ENCODE measurements around the gene SPRN.
"Not testable (repeated sequence)": the region's sequence is repeated elsewhere in the genome, so short reads cannot be mapped to it uniquely, and the experiment has no call there.

SPRN gene, protein sequence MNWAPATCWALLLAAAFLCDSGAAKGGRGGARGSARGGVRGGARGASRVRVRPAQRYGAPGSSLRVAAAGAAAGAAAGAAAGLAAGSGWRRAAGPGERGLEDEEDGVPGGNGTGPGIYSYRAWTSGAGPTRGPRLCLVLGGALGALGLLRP

DNA sequence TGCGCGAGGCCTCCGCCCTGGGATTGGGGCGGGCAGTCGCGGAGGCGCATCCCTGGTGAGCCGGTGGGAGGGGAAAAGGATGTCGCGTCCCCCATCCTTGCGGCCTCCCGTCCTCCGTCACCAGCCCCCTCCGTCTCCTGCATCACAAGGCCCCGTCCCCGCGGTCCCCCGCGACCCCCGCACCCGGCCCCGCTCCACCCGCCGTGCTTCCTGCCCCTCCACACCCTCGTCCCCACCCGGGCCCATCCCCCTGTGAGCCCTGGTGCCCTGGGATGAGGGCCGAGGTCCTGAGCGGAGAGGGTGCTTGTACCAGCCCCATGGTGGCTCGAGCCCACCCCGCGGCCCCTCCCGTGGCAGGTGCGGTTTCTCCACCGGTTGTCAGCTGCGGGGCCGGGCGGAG lies at the start of gene SPRN:
Gene SPRN, minus strand, starts transcription at position 25 of the 400 bp plus-strand sequence. CDS start 944 bp downstream, outside the sequence.
- DNase-seq (ENCODE audit: low read depth in 2 of 2), result not testable (repeated sequence)

DNA sequence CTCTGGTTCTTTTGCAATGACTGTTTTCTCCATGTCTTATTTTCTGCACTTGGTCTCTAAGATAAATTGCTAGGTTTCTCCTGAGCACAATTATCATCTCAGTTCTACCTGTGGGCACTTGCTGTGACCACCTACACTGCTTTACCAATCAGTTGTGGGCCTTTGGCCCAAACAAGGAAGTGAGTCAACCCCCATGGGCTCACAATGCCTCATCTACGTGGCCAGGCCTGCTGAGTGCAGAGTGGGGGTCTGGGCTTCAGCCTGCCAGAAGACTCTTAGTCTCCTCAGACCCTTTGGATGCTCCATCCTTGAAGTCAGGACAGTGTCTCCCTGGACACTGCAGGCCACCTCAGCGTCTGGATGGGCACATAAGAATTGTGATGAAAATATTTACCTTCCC lies 49.6 kb upstream of the SPRN start:
- DNase-seq (ENCODE audit: low read depth in 2 of 2), result no peak

DNA sequence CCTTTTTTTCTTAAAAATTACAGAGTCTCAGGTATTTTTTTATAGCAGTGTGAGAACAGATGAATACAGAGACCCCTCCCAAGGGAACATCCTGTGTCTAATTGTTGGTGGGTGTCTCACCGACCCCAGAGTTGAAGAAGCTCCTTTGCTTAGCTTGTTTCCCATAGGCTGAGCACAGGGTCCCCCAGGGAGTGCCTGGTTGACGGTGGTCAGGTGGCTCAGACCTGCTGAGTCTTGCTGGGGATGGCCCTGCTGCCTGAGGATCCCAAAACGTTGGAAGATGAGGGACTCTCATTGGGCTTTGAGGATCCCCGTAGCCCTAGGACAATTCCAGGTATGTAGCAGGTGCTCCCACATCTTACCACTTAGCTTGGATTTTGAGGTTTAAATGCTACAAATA lies 48.8 kb upstream of the SPRN start:
- DNase-seq (ENCODE audit: low read depth in 2 of 2), result no peak

DNA sequence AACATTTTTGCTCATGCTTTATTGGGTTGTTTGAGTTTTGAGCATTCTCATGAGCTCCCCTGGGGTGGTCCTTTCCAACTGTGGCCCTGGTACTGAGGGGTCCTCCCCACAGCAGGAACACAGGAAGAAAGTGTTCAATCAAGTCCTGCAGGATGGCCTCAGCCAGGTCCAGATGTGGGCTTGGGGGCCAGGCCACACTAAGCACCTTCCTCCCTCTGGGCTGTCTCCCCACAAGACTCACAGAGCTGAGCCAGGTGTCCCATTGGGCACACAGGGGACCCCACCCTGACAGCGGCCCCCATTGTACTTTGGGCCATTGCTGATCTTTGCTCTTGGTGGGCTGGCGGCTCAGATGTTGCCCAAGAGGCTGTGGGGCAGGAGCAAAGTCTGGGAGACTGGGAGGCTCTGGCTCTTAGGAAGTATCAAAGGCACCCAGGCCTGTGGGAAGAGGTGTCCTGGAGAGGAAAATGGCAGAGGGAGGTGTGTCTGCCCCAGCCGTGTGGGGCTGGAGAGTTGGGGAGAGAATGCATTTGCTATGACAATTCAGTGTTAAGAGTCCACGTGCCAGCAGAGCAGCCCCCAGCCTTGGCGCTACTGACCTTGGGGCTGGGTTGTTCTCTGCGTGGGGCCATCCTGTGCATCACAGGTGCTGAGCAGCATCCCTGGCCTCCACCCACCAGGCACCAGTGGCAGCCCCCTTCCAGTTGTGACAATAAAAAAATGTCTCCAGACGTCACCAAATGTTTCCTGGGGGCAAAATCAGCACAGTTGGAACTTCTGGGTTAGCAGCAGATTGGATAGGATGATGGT lies 47.1 kb upstream of the SPRN start:
- no peak for DNase-seq (ENCODE audit: low read depth in 2 of 2)

DNA sequence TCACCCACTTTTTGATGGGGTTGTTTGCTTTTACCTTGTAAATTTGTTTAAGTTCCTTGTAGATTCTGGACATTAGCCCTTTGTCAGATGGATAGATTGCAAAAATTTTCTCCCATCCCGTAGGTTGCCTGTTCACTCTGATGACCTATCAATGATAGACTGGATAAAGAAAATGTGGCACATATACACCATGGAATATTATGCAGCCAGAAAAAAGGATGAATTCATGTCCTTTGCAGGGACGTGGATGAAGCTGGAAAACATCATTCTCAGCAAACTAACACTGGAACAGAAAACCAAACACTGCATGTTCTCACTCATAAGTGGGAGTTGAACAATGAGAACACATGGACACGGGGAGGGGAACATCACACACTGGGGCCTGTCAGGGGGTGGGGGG lies 44.8 kb upstream of the SPRN start:
- DNase-seq (ENCODE audit: low read depth in 2 of 2), result not testable (repeated sequence)

DNA sequence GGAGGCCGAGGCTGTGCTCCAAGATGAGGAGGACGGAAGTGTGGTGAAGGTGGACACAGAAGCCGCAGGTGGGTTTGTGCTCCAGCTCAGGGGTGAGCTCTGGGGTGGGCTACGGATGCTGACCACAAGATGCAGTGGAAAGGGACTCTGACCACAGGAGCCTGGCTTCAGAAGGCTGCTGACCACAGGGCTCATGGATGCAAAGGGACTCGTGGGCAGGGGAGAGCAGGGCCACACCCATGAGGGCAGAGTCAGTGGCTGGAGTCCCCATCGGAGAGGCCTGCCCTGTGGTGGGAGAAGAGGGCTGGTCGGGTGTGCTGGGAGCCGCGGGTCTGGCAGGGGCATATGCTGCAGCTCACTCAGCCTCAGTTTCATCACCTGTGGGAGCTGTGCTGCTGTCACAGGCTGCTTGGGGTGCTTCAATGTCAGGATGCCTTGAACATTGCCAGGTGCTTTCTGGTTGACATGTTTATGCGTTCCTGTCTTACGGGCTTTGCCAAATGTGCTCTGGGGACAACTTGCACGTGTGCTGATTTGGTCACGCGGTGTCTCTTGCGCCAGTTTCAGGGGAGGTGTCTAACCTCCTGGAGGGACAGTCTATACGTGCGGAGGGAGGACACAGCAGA lies 43.0 kb upstream of the SPRN start:
- no peak for DNase-seq (ENCODE audit: low read depth in 2 of 2)

DNA sequence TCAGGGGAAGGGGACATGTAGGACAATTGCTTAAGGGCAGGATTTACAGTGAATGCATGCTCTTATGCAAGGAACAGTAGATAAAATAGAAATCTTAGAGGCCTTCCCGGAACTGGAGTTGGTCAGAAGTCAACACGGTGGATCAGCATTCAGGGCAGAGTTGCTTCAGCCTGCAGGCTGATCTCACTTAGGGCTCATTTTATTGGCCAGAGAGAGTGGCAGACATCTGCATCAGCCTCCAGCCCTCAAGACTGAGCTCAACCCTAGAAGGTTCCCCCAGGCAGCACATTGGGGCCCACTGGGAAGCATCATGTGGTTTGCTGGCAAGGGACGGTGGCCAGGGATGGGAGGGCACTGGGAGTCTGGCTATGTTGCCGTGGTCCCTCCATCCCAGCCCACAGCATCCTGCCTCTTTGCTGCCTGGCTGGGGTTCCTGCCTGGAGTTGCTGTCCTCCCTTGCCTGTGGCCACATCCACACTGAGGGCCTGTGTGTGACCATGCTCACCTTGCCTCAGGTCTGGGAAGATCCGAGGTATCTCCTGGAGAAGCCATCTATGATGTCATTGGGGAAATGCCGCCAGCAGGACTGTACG lies 42.4 kb upstream of the SPRN start:
- DNase-seq (ENCODE audit: low read depth in 2 of 2), result no peak

DNA sequence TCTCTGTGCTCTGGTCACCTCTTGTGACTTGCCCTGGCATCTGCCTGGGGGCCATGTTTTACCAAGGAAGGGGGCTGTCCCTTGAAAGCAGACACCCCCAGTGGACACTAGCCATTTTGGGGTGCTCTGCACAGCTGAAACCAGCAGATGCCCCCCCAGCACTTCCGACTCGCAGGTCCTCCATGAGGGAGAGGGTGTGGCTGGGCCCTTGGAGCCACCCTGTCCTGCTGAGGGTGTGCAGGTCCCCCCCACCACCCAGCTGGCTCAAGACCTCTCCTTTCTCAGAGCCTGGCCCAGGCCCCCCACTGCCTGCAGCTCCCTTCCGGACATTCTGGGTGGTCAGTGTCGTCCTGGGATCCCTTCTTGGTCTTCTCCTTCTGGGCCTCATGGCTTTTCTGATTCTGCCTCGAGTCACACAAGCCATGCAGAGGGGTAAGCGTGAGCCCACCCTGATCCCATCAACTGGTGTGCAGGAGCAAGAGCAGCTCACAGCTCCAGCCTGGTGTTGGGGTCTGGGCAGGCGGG lies 41.6 kb upstream of the SPRN start:
- DNase-seq (ENCODE audit: low read depth in 2 of 2), result no peak

DNA sequence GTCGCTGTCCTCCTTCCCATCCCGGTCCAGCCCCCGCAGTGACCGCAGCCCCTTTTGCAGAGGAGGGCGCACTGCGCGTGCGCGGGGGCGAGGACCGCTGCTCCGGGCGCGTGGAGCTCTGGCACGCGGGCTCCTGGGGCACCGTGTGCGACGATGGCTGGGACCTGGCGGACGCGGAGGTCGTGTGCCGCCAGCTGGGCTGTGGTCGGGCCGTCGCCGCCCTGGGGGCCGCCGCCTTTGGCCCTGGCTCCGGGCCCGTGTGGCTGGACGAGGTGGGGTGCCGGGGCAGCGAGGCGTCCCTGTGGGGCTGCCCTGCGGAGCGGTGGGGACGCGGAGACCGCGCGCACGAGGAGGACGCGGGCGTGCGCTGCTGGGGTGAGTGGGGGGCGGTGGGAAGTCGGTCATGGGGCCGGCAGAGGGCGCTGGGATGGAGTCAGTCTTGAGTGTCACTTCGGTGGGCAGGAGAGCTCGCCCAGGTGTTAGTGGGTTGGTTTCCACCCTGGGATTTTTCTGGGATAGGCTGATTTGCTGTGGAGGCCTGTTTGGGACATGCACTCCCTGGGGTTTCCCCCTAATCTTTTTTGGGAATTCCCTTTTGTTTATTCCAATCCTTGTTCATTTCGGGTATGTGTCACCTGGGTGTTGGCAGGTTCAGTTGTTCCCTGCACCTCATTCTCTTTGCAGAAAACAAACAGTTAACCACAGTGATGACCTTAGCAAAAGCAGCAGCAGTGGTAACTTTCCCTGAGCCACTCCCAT lies 40.9 kb upstream of the SPRN start:
- no peak for DNase-seq (ENCODE audit: low read depth in 2 of 2)

DNA sequence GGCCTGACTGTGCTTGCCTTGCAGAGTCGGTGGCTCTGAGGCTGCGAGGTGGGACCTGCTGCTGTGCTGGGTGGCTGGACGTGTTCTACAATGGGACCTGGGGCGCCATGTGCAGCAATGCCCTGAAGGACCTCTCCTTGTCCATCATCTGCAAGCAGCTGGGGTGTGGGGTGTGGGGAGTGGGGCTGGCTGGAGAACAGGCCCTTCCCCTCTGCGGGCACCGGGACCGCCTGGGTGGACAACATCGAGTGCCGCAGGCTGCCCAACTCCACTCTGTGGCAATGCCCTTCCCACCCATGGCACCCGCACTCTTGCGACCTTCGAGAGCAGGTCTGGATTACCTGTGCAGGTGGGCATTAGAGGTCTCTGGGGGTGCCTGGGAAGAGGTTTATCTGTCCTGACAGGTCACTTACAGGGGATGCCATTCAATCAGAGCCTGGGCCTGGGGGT lies 40.2 kb upstream of the SPRN start:
- no peak for DNase-seq (ENCODE audit: low read depth in 2 of 2)

DNA sequence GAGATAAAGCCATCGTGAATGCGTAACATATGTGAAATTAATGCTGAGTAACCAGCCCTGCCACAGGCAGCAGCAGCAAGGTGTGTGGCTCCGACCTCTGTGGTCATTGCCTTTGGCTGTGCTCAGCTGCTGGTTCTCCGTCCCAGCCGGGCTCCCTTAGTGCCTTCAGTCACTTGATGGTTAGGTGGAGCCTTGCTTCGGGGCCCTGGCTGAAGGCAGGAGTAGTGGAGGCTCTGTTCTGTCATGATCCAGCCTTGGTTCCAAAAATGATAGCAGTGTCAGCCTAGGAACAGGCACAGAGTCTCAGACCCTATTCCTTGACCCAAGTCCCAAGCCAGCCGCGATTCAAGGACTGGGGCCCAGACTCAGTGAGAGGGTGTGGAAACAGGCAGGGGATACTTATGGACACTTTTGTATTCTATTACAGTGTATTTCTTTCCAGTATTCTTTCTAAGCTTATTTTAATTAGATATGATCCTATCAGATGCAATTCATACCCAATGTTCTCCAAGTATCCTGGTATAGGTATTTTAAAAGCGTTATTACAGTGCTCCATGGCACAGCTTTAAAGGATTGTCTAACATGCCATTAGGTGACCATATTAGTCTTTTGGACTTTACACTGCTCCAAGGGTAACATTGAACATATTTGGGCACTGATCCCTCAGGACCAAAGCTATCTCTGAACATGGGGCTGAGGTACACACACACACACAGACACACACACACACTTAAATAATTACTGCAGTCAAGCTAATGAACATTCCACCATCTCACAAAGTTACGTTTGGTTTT lies 38.3 kb upstream of the SPRN start:
- DNase-seq (ENCODE audit: low read depth in 2 of 2), result no peak

DNA sequence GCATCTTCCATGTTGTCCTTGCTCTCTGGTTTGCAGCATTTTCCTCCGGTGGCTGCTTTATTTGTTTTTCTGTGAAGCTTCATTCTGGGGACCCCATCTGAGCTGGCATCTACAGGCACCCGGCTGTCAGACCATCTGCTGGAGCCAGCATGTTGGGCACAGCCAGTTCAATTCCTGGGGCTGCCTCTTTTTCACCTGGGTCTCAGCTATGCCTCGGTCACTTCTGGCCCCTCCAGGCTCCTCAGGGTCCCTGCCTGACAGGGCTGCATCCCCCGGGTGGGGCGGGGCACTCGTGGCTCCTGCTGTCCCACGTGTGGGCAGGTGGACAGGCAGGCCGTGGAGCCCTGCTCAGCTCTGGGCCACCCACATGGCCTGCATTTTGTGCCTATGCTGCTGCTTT lies 37.4 kb upstream of the SPRN start:
- DNase-seq (ENCODE audit: low read depth in 2 of 2), result no peak

DNA sequence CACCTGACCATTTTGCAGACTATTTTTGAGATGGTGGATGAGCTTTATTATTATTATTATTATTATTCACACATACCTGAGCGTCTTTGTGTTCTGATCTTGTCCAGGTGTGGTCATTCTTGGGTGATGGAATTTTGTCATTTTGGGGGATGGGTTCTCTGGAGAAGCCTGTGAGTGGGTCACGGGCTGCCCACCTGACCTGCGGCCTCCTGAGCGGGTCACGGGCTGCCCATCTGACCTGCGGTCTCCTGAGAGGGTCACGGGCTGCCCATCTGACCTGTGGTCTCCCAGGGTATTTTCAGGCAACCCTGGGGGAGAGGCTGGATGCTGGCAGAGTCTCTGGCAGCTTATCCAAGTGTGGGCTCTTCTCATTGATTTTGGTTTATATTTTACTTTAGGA lies 36.6 kb upstream of the SPRN start:
- DNase-seq (ENCODE audit: low read depth in 2 of 2), result no peak

DNA sequence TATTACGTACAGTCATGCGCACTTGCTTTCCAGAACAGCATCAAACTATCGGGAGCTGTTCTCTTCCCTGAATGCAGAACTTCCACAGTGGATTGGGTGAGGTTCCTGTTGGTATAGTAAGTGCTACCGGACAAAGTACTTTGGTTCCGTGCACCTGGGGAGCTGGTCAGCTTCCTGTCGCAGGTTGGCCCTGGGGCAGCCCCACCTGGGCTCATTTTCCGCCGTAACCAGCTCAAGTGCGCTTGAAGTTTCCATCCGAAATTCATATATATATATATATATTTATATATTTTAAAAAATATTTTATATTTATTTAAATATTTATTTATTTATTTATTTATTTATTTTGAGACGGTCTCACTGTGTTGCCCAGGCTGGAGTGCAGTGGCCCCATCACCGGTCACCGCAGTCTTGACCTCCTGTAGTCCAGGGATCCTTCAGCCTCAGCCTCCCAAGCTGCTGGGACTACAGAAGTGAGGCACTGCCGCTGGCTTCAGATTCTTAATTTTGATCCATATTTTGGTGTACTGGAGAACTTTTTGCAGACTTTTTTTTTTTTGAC lies 35.9 kb upstream of the SPRN start:
- DNase-seq (ENCODE audit: low read depth in 2 of 2), result no peak

DNA sequence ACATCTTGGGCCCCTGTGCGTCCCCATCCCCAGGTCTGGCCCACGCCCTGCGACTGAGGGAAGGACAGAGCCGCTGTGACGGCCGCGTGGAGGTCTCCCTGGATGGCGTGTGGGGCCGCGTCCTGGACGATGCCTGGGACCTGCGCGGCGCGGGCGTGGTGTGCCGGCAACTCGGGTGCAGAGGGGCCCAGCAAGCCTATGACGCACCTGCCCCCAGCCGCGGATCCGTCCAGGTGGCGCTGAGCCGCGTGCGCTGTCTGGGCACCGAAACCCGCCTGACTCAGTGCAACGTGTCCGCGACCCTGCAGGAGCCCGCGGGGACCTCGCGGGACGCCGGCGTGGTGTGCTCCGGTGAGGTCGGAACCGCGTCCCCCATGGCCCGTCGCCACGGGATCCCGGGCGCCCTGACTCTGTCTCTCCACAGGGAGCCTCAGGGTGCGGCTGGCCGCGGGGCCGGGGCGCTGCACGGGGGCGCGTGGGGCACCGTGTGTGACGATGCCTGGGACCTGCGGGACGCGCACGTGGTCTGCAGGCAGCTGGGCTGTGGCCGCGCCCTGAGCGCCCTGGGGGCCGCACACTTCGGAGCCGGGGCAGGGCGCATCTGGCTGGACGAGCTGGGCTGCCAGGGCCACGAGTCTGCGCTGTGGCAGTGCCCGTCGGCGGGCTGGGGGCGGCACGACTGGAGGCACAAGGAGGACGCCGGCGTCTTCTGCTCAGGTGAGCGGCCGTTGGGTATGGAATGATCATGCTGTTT lies 35.2 kb upstream of the SPRN start:
- no peak for DNase-seq (ENCODE audit: low read depth in 2 of 2)

DNA sequence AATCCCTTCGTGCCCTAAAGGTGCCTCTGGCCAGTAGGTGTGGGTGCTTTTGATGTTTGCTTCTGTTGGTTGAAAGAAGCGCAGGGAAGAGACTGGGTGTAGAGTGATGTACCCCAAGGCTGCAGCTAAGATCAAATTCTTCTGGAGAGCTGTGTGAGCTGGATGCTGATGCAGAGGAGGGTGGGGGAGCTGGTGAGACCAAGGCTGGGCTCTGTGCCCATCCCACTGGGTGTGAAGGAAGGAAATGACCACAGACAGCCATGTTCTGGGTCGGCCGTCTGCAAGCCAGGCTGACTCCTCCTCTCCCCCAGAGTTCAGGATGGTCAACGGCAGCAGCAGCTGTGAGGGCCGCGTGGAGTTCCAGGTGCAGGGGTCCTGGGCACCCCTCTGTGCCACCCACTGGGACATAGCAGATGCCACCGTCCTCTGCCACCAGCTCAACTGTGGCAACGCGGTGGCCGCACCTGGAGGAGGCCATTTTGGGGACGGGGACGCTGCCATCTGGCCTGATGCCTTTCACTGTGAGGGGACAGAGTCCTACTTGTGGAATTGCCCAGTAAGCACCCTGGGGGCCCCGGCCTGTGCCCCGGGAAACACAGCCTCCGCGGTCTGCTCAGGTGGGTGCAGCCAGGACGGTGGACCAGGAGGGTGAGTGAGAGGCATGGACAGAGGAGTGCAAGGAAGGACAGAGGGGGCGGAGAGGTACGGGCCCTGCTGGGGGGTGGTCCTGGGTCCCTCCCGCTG lies 34.5 kb upstream of the SPRN start:
- DNase-seq (ENCODE audit: low read depth in 2 of 2), result no peak

DNA sequence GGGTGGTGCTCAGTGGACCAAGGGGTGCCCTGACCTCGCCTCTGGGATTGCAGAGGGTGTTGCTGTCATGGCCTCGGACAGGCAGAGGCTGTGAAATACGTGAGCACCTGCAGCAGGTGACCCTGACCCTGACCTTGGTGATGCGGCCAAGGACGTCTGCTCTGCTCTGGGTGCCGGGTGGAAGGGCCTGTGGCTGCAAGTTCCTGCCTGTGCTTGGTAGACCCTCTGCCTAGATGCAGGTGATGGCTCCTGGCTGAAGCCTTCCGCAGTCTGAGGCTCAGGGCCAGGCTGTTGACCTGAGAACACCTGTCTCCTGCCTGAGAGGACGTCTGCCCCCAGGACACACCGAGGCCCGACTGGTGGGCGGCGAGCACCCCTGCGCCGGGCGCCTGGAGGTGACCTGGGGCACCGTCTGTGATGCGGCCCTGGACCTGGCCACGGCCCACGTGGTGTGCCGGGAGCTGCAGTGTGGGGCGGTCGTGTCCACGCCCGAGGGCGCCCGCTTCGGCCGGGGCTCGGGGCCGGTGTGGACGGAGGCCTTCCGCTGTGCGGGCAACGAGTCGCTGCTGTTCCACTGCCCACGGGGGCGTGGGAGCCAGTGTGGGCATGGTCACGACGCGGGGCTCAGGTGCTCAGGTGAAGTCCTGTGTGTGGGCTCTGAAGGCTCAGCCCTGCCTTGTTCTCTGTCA lies 33.7 kb upstream of the SPRN start:
- no peak for DNase-seq (ENCODE audit: low read depth in 2 of 2)

DNA sequence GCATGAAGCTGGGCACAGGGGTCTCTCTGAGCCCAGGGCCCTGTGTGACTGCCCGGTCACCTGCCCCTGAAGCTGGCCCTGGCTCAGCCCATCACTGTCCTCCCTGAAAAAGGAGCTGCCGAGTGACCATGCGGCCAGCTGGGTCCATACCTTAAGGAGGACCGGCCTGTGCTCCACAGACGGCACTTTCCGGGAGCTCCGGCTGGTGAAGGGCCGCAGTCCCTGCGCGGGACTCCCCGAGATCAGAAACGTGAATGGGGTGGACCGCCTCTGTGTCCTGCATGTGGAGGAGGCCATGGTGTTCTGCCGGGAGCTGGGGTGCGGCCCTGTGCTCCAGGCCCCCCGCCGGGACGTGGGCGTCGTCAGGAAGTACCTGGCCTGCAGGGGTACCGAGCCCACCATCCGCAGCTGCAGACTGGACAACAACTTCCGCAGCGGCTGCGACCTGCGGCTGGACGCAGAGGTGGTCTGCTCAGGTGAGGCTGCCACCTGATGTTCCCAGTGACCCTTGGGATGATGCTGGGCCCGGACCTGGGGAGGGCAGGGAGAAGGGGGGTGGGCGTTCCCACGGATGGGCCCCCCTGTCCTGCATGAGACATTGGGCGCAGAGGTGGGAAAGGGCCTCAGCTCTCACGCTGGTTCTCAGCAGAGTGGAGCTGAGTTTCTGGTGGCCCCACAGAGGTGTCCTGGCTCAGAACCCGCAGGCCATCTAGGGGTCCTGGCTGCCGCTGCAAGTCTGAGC lies 32.8 kb upstream of the SPRN start:
- no peak for DNase-seq (ENCODE audit: low read depth in 2 of 2)

Measured in stimulated activated CD4-positive, alpha-beta T cell treated with anti-CD3 and anti-CD28 coated beads, Interleukin-15, amount 100 ng/mL, for 48 hours (primary cell).